Breast epithelium (tissue), 3 donors: ENCODE data around the gene DCLRE1C.

ENCODE experiments used
- POLR2AphosphoS5 ChIP-seq, 3 donors: sonication (generic); formaldehyde crosslinking; IDR thresholded peaks; one replicate each; pipeline ENCODE4 v1.6.1; 2017; ENCODE audit warnings: antibody characterized with exemption in 3 of 3
- TF ChIP-seq, protein P1 (sequence below), 3 donors: fragments of 450-650 bp; IDR thresholded peaks; one replicate each; pipeline ENCODE4 v1.5.1; 2016 to 2017; ENCODE audit warnings: antibody characterized with exemption in 3 of 3, mild to moderate bottlenecking in 3 of 3, moderate library complexity in 3 of 3

DNA sequence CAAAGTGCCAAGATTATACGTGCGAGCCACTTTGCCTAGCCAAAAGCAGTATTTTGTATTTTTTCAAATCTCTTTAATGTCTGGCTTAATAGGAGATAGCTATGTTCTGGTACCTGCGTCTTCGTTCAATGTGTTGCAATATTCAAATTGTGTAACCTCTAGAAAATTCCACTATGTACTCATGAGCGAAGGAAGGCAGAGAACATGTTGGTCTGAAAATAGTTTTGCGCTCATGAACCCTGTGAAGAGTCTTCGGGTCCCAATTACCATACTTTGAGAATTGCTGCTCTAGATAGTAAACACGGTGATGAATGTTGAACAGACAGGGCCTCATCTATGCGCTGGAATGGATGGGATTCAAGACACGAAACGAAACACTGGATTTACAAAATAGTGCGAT is 78.0 kb downstream of the DCLRE1C start:
- TF ChIP-seq, protein P1, sequence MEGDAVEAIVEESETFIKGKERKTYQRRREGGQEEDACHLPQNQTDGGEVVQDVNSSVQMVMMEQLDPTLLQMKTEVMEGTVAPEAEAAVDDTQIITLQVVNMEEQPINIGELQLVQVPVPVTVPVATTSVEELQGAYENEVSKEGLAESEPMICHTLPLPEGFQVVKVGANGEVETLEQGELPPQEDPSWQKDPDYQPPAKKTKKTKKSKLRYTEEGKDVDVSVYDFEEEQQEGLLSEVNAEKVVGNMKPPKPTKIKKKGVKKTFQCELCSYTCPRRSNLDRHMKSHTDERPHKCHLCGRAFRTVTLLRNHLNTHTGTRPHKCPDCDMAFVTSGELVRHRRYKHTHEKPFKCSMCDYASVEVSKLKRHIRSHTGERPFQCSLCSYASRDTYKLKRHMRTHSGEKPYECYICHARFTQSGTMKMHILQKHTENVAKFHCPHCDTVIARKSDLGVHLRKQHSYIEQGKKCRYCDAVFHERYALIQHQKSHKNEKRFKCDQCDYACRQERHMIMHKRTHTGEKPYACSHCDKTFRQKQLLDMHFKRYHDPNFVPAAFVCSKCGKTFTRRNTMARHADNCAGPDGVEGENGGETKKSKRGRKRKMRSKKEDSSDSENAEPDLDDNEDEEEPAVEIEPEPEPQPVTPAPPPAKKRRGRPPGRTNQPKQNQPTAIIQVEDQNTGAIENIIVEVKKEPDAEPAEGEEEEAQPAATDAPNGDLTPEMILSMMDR (IDR thresholded peaks at IDR 0.05) = no peak
- no peak for TF ChIP-seq POLR2AphosphoS5 (IDR thresholded peaks at IDR 0.05)
